Mammary epithelial cell (primary cell): ENCODE measurements around the gene HS3ST4.

Experiments used
- CTCF ChIP-seq, 2 donors: IDR thresholded peaks in 1 of 2; conservative IDR thresholded peaks in 1 of 2; 2 replicates each; pipeline ENCODE4 v1.5.1; 2011 to 2012; ENCODE audit warnings: inconsistent platforms in 2 of 2, low read length in 2 of 2, mild to moderate bottlenecking in 2 of 2, control low read depth in 1 of 2, low read depth in 1 of 2; ENCODE audit not compliant: insufficient read depth in 1 of 2; ENCODE audit errors: extremely low read depth in 1 of 2
- EZH2 ChIP-seq: IDR thresholded peaks from 2 replicates; pipeline ENCODE4 v1.6.1; 2012; ENCODE audit warnings: low read length, inconsistent platforms, borderline replicate concordance

DNA sequence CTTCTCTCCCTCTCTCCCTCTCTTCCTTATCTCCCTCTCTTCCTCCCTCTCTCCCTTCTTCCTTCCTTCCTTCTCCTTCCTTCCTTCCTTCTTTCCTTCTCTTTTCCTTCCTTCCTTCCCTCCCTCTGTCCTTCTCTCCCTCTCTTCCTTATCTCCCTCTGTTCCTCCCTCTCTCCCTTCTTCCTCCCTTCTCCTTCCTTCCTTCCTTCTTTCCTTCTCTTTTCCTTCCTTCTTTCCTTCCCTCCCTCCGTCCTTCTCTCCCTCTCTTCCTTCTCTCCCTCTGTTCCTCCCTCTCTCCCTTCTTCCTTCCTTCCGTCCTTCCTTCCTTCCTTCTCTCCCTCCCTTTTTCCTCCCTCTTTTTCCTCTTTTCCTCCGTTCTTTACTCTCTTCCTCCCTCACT, 38.6 kb downstream of the HS3ST4 start:
- no peak for TF ChIP-seq EZH2
- no peak for TF ChIP-seq CTCF (conservative IDR thresholded peaks at IDR 0.05 in 1 of 2, IDR thresholded peaks at IDR 0.05 in 1 of 2; ENCODE audit: extremely low read depth in 1 of 2, insufficient read depth in 1 of 2, low read depth in 1 of 2, low read length in 2 of 2)
